ENCODE measurements around the gene BCAR3.

DNA sequence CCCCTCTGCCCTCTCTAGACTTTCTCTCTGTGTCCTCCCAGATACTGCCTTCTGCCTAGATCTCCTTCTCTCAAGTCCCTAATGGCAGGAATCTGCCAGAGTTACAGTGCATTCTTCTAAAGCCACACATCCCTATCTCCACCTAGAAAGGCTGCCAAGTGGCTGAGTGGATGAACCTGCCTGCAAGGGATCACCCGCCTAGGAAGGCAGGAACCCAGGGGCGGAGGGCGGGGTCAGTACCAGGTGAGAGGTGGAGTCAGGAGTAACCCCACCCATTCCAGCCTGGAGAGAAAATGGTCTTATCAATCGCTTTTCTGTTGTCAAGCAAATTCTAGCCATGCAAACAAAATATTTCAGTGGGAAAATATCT is 60.8 kb downstream of the BCAR3 start:
- TF ChIP-seq GATA2 (IDR thresholded peaks at IDR 0.05; ENCODE audit: low read depth, low read length) (no peak), GATA3 (IDR thresholded peaks at IDR 0.05; ENCODE audit: low read depth, low read length) (no peak)

Measured in SH-SY5Y (cell line).